ENCODE results near the gene SYNDIG1.

Gene SYNDIG1

DNA sequence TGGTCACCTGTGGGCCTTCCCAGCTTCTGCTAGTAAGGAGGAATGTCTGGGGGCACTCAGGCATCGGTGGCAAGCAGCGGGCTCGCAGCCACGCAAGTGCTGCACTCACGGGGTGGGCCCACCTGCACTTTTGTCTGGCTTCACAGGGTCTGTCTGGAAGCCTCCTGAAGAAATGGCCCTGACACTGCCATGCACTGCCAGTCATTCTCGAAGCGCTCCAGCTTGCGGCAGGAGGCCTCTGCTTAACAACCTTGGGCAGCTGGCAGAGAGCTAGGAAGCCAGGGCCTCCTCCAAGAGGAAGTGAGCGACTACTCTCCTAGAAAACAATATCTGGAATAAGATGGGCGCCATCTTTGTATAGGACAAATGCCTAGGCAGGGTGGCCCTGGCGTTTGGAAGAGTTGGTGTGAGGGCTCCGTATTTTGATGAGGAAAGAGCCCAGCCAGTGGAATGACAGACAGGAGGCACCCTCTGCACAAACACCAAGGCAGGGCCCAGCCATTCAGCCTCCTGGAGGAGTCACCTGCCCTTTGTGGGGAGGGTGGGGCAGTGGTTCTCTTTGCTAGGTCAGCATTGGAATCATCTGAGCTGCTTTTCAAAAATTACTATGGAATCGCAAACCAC, 113.9 kb downstream of the SYNDIG1 start:
- DNase-seq (ENCODE audit: low read depth in 2 of 2) = no peak

DNA sequence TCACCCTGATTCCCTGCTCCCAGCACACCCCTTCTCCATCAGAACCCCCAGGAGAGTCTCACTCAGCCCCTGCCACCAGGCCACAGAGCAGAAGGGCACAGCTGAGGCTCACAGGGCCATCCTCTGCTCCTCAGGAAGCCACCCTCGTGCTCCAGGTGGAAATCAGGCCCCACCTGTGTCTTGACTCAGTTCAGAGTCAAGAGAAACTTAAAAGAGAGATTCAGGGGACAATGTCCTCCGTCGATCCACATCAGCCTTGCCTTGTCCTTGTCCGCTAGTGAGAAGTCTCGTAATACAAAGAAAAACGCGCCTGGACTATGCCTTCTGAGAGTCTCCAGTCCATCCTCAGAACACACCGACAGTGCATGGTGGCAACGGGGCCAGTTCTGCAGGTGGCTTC, 114.6 kb downstream of the SYNDIG1 start:
- DNase-seq (ENCODE audit: low read depth in 2 of 2) = no peak

DNA sequence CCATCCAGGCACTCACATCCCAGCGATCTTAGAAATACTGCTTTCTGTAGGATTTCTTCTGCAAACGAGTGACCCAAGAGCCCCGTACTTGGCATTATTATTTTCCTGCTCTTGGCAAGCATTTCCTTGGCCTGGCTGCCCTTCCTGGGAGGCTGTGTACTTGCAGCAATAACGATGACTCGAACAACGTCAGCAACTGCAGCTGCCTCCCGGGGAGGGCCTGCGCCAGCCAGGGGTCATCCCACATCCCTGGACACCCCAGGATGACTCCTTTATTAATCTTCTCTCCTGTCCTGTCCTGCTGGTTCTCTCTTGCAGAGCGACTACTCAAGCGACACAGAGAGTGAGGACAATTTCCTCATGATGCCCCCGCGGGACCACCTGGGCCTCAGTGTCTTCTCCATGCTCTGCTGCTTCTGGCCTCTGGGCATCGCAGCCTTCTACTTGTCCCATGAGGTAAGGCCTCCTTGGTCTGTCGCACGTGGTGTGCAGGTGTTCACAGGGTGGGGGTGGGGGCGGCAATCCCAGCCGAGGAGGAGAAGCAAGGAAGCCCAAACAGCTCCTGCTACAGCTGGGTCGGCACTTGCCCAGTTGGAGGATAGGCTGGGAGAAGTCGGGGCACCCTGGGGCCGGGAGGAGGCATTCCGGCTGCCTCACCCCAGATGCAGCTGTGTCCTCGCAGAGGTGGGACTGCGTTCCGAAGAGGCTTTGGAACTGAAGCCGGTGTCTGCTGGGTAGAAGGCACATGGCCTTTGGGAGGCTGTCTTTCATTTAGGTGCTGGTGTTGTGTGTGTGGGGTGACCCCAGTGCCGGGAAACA, 115.3 kb downstream of the SYNDIG1 start:
- no peak for DNase-seq (ENCODE audit: low read depth in 2 of 2)

GRCh38 chr20:24585796-24586522, 116.5 kb downstream of the SYNDIG1 start:
- no peak for DNase-seq (ENCODE audit: low read depth in 2 of 2)

DNA sequence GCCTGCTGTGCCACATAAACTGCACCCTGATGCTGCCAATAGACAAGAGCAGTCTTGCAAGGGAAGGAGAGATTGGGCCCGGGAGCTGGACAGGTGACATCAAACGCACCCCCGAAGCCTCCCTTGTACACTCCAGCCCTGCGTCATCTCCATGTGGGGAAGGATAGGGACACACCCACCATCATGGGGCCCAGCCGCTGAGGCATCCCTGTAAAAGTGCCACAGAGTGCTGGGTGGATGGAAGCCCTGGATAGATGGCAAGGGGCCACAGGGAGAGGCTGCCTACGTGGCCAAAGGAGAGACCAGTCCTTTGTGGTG, 117.1 kb downstream of the SYNDIG1 start:
- DNase-seq (ENCODE audit: low read depth in 2 of 2) = no peak

GRCh38 chr20:24587384-24588046, 118.1 kb downstream of the SYNDIG1 start:
- DNase-seq (ENCODE audit: low read depth in 2 of 2) = no peak

GRCh38 chr20:24588047-24588635, 118.7 kb downstream of the SYNDIG1 start:
- DNase-seq (ENCODE audit: low read depth in 2 of 2) = no peak

DNA sequence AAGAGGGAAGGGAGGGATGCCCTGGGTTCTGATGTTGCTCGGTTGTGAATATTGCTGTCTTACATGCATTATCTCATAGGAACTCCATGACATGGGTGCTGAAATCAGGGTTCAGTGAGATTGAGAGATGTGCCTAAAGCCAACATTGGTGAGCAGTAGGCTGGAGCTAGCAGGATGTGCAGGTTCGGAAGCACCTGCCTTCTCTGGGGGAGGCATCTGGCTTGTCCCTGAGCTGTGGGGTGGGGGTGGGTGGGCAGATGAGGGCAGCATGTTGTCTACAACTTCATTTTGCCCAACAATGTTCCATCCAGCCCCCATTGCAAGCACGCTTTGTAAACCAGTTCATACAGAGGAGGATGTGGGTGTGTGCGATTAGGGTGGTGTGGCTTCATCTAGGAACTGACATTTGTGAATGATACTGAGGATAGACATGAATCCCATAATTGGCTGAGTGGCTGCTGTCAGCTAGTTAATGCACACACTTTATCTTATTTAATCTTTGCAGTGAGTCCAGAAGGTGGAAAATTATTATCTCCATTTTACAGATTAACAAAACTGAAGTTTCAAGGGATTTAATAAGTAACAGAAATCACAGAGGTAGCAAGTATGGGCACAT, 119.4 kb downstream of the SYNDIG1 start:
- no peak for DNase-seq (ENCODE audit: low read depth in 2 of 2)

GRCh38 chr20:24589381-24589780, 120.0 kb downstream of the SYNDIG1 start:
- no peak for DNase-seq (ENCODE audit: low read depth in 2 of 2)

DNA sequence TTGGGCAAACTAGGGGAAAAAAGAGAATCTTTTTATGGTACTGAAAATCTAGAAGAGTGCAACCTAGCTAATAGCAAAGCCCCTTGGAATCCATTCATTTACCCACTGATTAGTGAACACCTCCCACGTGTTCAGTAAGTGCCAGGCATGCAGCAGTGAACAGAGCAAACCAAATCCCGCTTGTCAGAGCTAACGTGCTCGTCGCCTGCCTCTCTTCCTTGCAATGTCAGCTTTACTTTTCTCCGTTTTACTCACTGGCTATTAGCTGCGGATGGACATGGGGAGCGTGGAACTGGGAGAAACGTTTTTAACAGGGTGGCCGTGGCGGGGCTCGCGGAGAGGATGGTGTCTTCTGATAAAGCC, 120.4 kb downstream of the SYNDIG1 start:
- DNase-seq (ENCODE audit: low read depth in 2 of 2) = no peak

- DNase-seq (ENCODE audit: low read depth in 2 of 2) = no peak
These were observed 121.0 kb downstream of the SYNDIG1 start for GRCh38 chr20:24590178-24590982.

GRCh38 chr20:24597051-24597450, 127.6 kb downstream of the SYNDIG1 start:
- no peak for DNase-seq (ENCODE audit: low read depth in 2 of 2)

DNA sequence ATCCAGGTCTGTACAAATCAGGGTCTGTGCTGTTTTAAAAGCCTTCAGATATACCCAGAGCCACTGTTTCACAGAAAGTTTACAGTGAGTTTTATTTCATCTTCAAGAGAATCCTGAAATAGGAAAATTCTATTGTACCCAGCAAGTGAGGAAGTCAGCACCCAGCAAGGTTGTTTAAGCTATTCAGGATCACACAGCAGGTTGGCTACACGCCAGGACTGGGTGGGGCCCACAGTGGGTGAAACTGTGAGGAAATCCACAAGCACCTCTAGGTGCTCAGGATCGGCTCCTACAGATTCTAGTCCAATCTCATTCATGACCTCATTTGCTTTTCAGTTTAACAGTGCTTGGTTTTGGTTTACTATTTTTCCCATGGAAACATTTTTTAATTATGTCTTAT, 128.9 kb downstream of the SYNDIG1 start:
- no peak for DNase-seq (ENCODE audit: low read depth in 2 of 2)

DNA sequence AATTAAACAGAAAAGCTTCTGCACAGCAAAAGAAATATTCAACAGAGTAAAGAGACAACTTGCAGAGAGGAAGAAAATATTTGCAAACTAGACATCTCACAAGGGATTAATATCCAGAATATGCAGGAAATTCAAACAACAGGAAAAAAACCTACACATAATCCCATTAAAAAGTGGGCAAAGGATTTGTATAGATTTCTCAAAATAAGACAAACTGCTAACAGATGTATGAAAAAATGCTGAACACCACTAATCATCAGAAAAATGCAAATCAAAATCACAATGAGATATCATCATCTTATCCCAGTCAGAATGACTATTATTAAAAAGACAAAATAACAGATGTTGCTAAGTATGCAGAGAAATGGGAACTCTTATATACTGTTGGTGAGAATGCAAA, 129.6 kb downstream of the SYNDIG1 start:
- DNase-seq (ENCODE audit: low read depth in 2 of 2) = no peak

GRCh38 chr20:24600012-24600411, 130.6 kb downstream of the SYNDIG1 start:
- DNase-seq (ENCODE audit: low read depth in 2 of 2) = no peak

DNA sequence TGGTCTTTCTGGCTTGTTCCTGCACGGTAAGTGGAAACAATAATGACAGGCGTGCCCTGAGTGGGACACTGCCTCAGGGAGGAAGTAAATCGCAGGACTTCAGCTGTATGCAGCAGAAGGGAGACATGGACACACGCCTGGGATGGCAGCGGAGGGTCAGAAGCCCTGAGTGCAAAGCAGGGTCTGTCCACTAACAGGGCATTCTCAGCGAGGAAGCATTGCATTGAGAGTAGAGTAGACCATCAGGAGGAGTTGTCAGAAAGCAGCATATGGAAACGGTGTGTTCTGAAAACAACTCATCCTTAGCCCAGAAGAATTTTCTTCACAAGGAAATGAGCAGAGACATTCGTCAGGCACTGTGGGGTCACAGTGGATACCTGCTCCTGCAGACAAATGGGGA, 134.0 kb downstream of the SYNDIG1 start:
- DNase-seq (ENCODE audit: low read depth in 2 of 2) = no peak

- no peak for DNase-seq (ENCODE audit: low read depth in 2 of 2)
These were observed 135.7 kb downstream of the SYNDIG1 start for GRCh38 chr20:24604966-24605665.

DNA sequence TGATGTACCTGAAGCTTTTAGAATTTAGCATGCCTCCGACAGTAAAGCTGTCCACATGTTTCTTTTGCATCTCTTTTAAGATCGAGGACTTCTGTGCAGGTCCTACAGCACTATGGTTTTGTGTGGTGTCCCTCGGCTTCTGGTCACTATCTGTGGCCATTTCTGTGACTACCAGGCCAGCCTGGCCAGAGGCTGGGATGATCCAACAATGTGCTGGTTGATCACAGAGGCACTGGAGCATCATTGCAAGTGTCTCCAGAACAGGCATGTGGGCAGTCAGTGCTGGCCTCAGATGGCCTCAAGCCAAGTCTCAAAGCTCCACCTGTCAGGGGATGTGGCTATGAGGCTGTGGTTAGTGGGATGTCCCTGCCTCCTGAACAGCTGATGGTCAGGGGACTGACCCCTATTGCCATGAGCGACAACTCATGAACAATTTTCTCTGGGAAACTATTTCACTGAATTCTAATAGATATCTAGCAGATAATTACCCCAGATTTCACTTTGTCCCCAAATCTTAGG, 136.6 kb downstream of the SYNDIG1 start:
- DNase-seq (ENCODE audit: low read depth in 2 of 2) = no peak

DNA sequence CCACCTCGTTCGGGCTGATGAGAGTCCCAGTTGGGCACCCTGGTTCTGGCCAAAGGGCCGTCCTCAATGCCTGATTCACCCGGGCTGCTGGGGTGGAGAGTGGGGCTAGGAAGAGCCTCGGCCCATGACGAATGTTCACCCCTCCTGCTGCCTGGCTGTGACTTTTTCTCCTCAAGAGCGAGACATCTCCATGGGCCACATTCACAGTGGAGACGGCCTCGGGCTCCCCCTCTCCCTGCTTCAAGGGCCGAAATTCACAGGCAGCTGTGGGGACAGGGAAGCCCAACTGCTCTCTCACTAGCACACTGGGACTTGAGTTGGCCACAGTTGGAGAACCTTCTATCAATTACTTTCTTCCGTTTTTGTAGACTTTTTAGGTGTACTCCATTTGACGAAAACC, 138.0 kb downstream of the SYNDIG1 start:
- no peak for DNase-seq (ENCODE audit: low read depth in 2 of 2)
